Kidney (tissue), 14 donors: Measurements from ENCODE around the gene MSMP. TPM values are rescaled to one million over a fixed set of nuclear protein-coding genes. Genes with fewer than 3 reads are reported as not detected.

ENCODE experiments used
- DNase-seq, 5 donors: peaks; one replicate each; pipeline ENCODE4 v3.0.0-alpha.2; 2013 to 2020
- FAIRE-seq: peaks from 2 replicates; lab custom pipeline; 2012; peaks lifted over from hg19 to GRCh38; lab: Jason Lieb, UNC
- H3K27ac ChIP-seq, 2 donors: one replicate each; pipeline ENCODE4 v1.7.0; 2013; ENCODE audit warnings: low read depth in 2 of 2, low read length in 2 of 2, inconsistent platforms in 1 of 2
- H3K27me3 ChIP-seq: one replicate; pipeline ENCODE4 v1.7.1; 2013; ENCODE audit warnings: low read length, inconsistent platforms; ENCODE audit not compliant: control insufficient read depth, insufficient read depth
- H3K36me3 ChIP-seq, 3 donors: one replicate each; pipeline versions ENCODE4 v1.7.0 to v1.7.1; 2013; ENCODE audit warnings: low read length in 3 of 3, control low read depth in 1 of 3, inconsistent platforms in 1 of 3; ENCODE audit not compliant: insufficient read depth in 3 of 3, control insufficient read depth in 2 of 3
- H3K4me1 ChIP-seq, 3 donors: one replicate each; pipeline versions ENCODE4 v1.7.0 to v1.7.1; 2013; ENCODE audit warnings: low read length in 3 of 3, inconsistent platforms in 1 of 3, low read depth in 1 of 3; ENCODE audit not compliant: control insufficient read depth in 2 of 3, insufficient read depth in 2 of 3
- H3K4me3 ChIP-seq, 3 donors: one replicate each; pipeline versions ENCODE4 v1.7.0 to v1.8.1; 2013; ENCODE audit warnings: low read length in 3 of 3, control low read depth in 1 of 3, inconsistent platforms in 1 of 3
- H3K9ac ChIP-seq, 3 donors: one replicate each; pipeline versions ENCODE4 v1.7.0 to v1.7.1; 2013; ENCODE audit warnings: low read length in 3 of 3, control low read depth in 1 of 3, inconsistent platforms in 1 of 3
- H3K9me3 ChIP-seq, 3 donors: one replicate each; pipeline versions ENCODE4 v1.7.0 to v1.7.1; 2013; ENCODE audit warnings: low read length in 3 of 3, control low read depth in 1 of 3, inconsistent platforms in 1 of 3; ENCODE audit not compliant: control insufficient read depth in 2 of 3, insufficient read depth in 1 of 3
- intact Hi-C: fragments of 100-400 bp; cut with DNase I; formaldehyde crosslinking; loops from one replicate; pipeline ENCODE4 v1.11.1; 2022
- polyA plus RNA-seq: library from polyadenylated mRNA; stranded (reverse); fragments of 350-450 nt; fragmentation: Illumina TruSeq; extraction: RNeasy Lipid Tissue Mini Kit (QIAGEN cat#74804); gene quantifications from one replicate; pipeline ENCODE4 v1.2.3, GENCODE V29; 2014; ENCODE audit warnings: low read depth, low replicate concordance; ENCODE audit not compliant: insufficient read depth
- total RNA-seq: library from RNA; stranded (reverse); fragmentation: NEBNext Ultra II Directional; extraction: Animal tissue kit (Norgen Biotek cat#: 25700); gene quantifications from one replicate; pipeline ENCODE4 v1.2.1, GENCODE V29; 2021
- TF ChIP-seq, protein P1 (sequence below): IDR thresholded peaks from 3 replicates; pipeline ENCODE4 v1.5.1; 2012; ENCODE audit warnings: mild to moderate bottlenecking, moderate library complexity, borderline replicate concordance; ENCODE audit not compliant: insufficient read depth; ENCODE audit errors: extremely low read depth
- donor health status: control.
- donor health status: control.
- donor health status: control.
- donor health status: control.
- donor health status: control.
- donor health status: DM: yes; HTN: yes; CAD: no.
- donor health status: Normal renal cell carcinoma (clear cell type).

MSMP gene
- total and polyA plus RNA-seq, 2 donors from 2014 or later, result 0.47 TPM; not detected in 1

DNA sequence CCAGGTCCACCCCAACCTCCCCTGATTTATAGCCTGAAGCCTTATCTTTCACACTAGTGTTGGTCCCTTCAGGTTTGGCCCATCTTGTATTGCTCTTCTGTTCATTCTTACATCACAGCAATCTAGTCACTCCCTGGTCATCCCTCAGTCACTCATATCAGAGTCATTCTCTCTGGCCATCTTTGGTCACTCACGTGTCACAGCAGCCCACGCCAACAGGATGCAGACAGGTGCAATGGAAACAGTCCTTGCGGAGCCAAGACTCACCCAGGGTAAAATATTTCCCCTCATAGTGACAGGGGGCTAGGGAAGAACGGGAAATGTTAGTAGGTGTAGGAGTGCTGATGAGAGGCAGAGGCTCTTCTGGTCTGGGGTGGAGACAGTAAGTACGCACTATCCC is 610 bp downstream of the MSMP start:
- TF ChIP-seq, protein P1, sequence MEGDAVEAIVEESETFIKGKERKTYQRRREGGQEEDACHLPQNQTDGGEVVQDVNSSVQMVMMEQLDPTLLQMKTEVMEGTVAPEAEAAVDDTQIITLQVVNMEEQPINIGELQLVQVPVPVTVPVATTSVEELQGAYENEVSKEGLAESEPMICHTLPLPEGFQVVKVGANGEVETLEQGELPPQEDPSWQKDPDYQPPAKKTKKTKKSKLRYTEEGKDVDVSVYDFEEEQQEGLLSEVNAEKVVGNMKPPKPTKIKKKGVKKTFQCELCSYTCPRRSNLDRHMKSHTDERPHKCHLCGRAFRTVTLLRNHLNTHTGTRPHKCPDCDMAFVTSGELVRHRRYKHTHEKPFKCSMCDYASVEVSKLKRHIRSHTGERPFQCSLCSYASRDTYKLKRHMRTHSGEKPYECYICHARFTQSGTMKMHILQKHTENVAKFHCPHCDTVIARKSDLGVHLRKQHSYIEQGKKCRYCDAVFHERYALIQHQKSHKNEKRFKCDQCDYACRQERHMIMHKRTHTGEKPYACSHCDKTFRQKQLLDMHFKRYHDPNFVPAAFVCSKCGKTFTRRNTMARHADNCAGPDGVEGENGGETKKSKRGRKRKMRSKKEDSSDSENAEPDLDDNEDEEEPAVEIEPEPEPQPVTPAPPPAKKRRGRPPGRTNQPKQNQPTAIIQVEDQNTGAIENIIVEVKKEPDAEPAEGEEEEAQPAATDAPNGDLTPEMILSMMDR, result no peak
- no peak for FAIRE-seq
- no peak for DNase-seq
- no peaks in the 10 kb centered on the region for H3K27me3 ChIP-seq
- peaks cover 0 to 19% (median 4%) of the 10 kb centered on the region in 3 donors for H3K4me1 ChIP-seq
- H3K4me3 ChIP-seq, result no peak overlapping the region
- no peaks in the 10 kb centered on the region for H3K9me3 ChIP-seq
- no peak overlapping the region for H3K27ac ChIP-seq
- H3K36me3 ChIP-seq, result peaks cover 11 to 38% (median 31%) of the 10 kb centered on the region in 3 donors
- intact Hi-C loops, result no loop called here
- no peak overlapping the region for H3K9ac ChIP-seq

DNA sequence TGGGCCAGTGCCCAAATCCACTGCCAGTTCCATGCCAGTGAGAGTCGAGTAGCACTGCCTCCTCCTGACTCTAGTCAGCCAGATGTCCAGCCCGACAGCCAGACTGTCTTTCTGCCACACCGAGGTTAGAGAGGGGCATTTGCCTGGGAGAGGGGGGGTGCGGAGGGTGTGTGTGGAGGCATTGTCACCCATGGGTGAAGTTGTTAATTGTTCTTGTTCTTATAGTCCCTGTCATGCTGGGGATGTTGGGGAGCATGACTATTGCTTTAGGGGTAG is 3.9 kb downstream of the MSMP start:
- Histone ChIP-seq H3K9me3 (no peaks in the 10 kb centered on the region), H3K4me3 (peak overlapping the region; percentile 77 to 91 (median 82)), H3K9ac (peak overlapping the region in 2 of 3 donors; percentile 83 to 94), H3K36me3 (peaks cover 11 to 38% (median 31%) of the 10 kb centered on the region in 3 donors), H3K27me3 (no peaks in the 10 kb centered on the region), H3K4me1 (peaks cover 0 to 23% (median 8%) of the 10 kb centered on the region in 3 donors), H3K27ac (peak overlapping the region; percentile 0 to 90)
- intact Hi-C loops, result no loop called here
- DNase-seq (no peak), FAIRE-seq (no peak)
- TF ChIP-seq, protein P1, result no peak

DNA sequence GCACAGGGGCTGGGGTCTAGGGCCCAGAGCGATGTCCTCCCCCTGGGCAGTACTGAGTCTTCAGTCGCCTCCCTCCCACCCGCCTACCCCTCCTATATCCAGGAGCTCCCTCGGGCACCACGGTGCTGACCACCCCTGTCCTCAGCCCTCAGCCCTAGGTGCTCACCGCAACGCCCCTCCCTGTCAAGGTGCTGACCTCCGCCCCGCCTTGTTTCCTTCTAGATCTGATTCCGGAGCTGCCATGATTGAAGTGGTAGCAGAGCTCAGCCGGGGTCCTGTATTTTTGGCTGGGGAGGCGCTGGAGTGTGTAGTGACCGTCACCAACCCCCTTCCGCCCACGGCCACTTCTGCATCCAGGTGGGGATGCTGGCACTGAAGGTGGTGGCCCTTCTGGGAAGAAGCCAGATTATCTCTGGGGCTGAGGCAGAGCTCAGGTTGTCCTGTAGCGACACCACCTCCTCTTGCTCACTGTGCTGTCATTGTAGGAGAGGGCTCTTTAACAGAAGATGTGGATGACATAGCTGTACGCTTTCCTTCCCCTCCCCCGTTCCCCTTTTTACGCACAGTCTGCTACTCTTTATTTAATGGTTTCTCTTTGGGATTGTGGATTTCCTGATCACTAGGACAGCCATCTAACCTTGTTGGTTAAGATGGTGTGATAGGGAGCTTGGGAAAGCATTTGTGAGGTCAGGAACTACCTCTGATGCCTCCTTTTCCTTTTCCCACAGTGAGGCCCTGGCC is 4.4 kb downstream of the MSMP start:
- peaks cover 11 to 38% (median 32%) of the 10 kb centered on the region in 3 donors for H3K36me3 ChIP-seq
- no peaks in the 10 kb centered on the region for H3K9me3 ChIP-seq
- intact Hi-C loops, result no loop called here
- TF ChIP-seq, protein P1, result no peak
- FAIRE-seq, result no peak
- H3K27me3 ChIP-seq, result no peaks in the 10 kb centered on the region
- peak overlapping the region; percentile 90 to 95 for H3K27ac ChIP-seq
- H3K4me3 ChIP-seq, result peak overlapping the region; percentile 77 to 91 (median 82)
- peak overlapping the region; percentile 69 to 94 (median 83) for H3K9ac ChIP-seq
- peak in 4 of 5 donors; percentile 35 to 88 (median 64) for DNase-seq
- H3K4me1 ChIP-seq, result peaks cover 0 to 24% (median 8%) of the 10 kb centered on the region in 3 donors
